Gastrocnemius medialis (tissue), 4 donors: ENCODE data around the gene DDX5. TPM values are rescaled to one million over a fixed set of nuclear protein-coding genes. Genes with fewer than 3 reads are reported as not detected.

Experiments
- ATAC-seq, 2 donors: fragments of 150-250 bp; one replicate each; pipeline ENCODE4 v1.9.1; 2016
- DNase-seq, 2 donors: peaks; one replicate each; pipeline ENCODE4 v3.0.0-alpha.2; 2019
- H3K27ac ChIP-seq, 4 donors: fragments of 200-600 bp; sonication (generic); 1 replicate in 1 of 4; 2 replicates in 3 of 4; pipeline ENCODE4 v1.5.1; 2016 to 2018; ENCODE audit warnings: mild to moderate bottlenecking in 2 of 4, moderate library complexity in 1 of 4
- H3K27me3 ChIP-seq, 3 donors: fragments of 200-600 bp; sonication (generic) in 2 of 3; 1 replicate in 1 of 3; 2 replicates in 2 of 3; pipeline versions ENCODE4 v1.5.1 to v1.6.0; 2016 to 2019; ENCODE audit warnings: mild to moderate bottlenecking in 1 of 3, moderate library complexity in 1 of 3
- H3K36me3 ChIP-seq, 2 donors: fragments of 200-600 bp; sonication (generic) in 1 of 2; one replicate each; pipeline ENCODE4 v1.5.1; 2017 to 2018
- H3K4me1 ChIP-seq, 2 donors: fragments of 200-600 bp; sonication (generic) in 1 of 2; one replicate each; pipeline ENCODE4 v1.5.1; 2016 to 2017; ENCODE audit warnings: mild to moderate bottlenecking in 2 of 2
- H3K4me3 ChIP-seq, 4 donors: fragments of 200-600 bp; sonication (generic) in 3 of 4; 1 replicate in 1 of 4; 2 replicates in 3 of 4; pipeline ENCODE4 v1.5.1; 2016 to 2019; ENCODE audit warnings: mild to moderate bottlenecking in 2 of 4
- H3K9me3 ChIP-seq, 3 donors: fragments of 200-600 bp; sonication (generic) in 2 of 3; 1 replicate in 1 of 3; 2 replicates in 2 of 3; pipeline ENCODE4 v1.5.1; 2016 to 2019
- CTCF ChIP-seq, 5 experiments: fragments of 450-650 bp in 3 of 5; fragments of 200-600 bp in 2 of 5; sonication (generic) in 2 of 5; IDR thresholded peaks in 4 of 5; conservative IDR thresholded peaks in 1 of 5; 1 replicate in 4 of 5; 2 replicates in 1 of 5; pipeline ENCODE4 v1.5.1; 2016 to 2019; ENCODE audit warnings: antibody characterized with exemption in 5 of 5, mild to moderate bottlenecking in 3 of 5, moderate library complexity in 3 of 5
- POLR2A ChIP-seq, 2 donors: fragments of 450-650 bp; IDR thresholded peaks; one replicate each; pipeline ENCODE4 v1.6.1; 2017; ENCODE audit warnings: antibody characterized with exemption in 2 of 2, mild to moderate bottlenecking in 2 of 2, moderate library complexity in 2 of 2
- in situ Hi-C, 4 donors: fragments of 200-750 bp; cut with MboI; loops; one replicate each; pipeline versions ENCODE4 v1.15.0 to v1.8.0; 2017; ENCODE audit warnings: low sequenced_read_pairs in 4 of 4
- intact Hi-C: fragments of 100-400 bp; cut with DNase I; formaldehyde crosslinking; loops from one replicate; pipeline ENCODE4 v1.15.1; 2023; ENCODE audit warnings: low total_unique reads
- total RNA-seq, 4 donors: library from RNA; depleted of rRNA; stranded (reverse); fragments of >200 nt; gene quantifications; one replicate each; pipeline versions ENCODE4 v1.1.0 to v1.2.3, GENCODE V29; 2016

Gene DDX5
- total RNA-seq, 4 donors from 2014 or later = 450 to 771 (median 541) TPM

- Histone ChIP-seq H3K4me1 (no peaks in the 10 kb centered on the region), H3K27ac (no peak overlapping the region), H3K36me3 (peaks cover 0 to 67% of the 10 kb centered on the region in 2 donors), H3K27me3 (no peaks in the 10 kb centered on the region), H3K4me3 (no peak overlapping the region), H3K9me3 (no peaks in the 10 kb centered on the region)
- no peak for ATAC-seq
- no peak for TF ChIP-seq CTCF (IDR thresholded peaks at IDR 0.05 in 4 of 5, conservative IDR thresholded peaks at IDR 0.05 in 1 of 5)
- no peak for TF ChIP-seq POLR2A (IDR thresholded peaks at IDR 0.05)
- no peak for DNase-seq
- in situ Hi-C loops = no loop called here
- intact Hi-C loops = no loop called here
These were observed 21.7 kb downstream of the DDX5 start for GRCh38 chr17:64484380-64484779.

GRCh38 chr17:64480951-64481350, 25.1 kb downstream of the DDX5 start:
- no peaks in the 10 kb centered on the region for H3K4me1 ChIP-seq
- no peak for ATAC-seq
- H3K4me3 ChIP-seq = no peak overlapping the region
- peaks cover 0 to 69% of the 10 kb centered on the region in 2 donors for H3K36me3 ChIP-seq
- in situ Hi-C loops = no loop called here
- intact Hi-C loops = no loop called here
- no peaks in the 10 kb centered on the region for H3K9me3 ChIP-seq
- DNase-seq = no peak
- TF ChIP-seq CTCF (IDR thresholded peaks at IDR 0.05 in 4 of 5, conservative IDR thresholded peaks at IDR 0.05 in 1 of 5) (no peak), POLR2A (IDR thresholded peaks at IDR 0.05) (no peak)
- H3K27me3 ChIP-seq = no peaks in the 10 kb centered on the region
- H3K27ac ChIP-seq = no peak overlapping the region

- no peaks in the 10 kb centered on the region for H3K4me1 ChIP-seq
- in situ Hi-C loops = no loop called here
- H3K4me3 ChIP-seq = no peak overlapping the region
- H3K27ac ChIP-seq = no peak overlapping the region
- ATAC-seq (no peak), DNase-seq (no peak)
- H3K36me3 ChIP-seq = peaks cover 0 to 42% of the 10 kb centered on the region in 2 donors
- no peaks in the 10 kb centered on the region for H3K27me3 ChIP-seq
- TF ChIP-seq POLR2A (IDR thresholded peaks at IDR 0.05) (no peak), CTCF (IDR thresholded peaks at IDR 0.05 in 4 of 5, conservative IDR thresholded peaks at IDR 0.05 in 1 of 5) (no peak)
- no peaks in the 10 kb centered on the region for H3K9me3 ChIP-seq
- intact Hi-C loops = no loop called here
These were observed 28.2 kb downstream of the DDX5 start for GRCh38 chr17:64477849-64478248.

GRCh38 chr17:64472564-64472963, 33.5 kb downstream of the DDX5 start:
- TF ChIP-seq CTCF (IDR thresholded peaks at IDR 0.05 in 4 of 5, conservative IDR thresholded peaks at IDR 0.05 in 1 of 5) (no peak), POLR2A (IDR thresholded peaks at IDR 0.05) (no peak)
- in situ Hi-C loops (no loop called here), intact Hi-C loops (no loop called here)

GRCh38 chr17:64471440-64471839, 34.6 kb downstream of the DDX5 start:
- ATAC-seq = no peak

More at GRCh38 chr17:64472564-64472963, 33.5 kb downstream of the DDX5 start:
- ATAC-seq (no peak), DNase-seq (no peak)
- no peaks in the 10 kb centered on the region for H3K4me1 ChIP-seq
- H3K4me3 ChIP-seq = no peak overlapping the region
- H3K27me3 ChIP-seq = no peaks in the 10 kb centered on the region
- H3K9me3 ChIP-seq = no peaks in the 10 kb centered on the region
- H3K27ac ChIP-seq = no peak overlapping the region
- H3K36me3 ChIP-seq = no peaks in the 10 kb centered on the region

More at GRCh38 chr17:64471440-64471839, 34.6 kb downstream of the DDX5 start:
- Histone ChIP-seq H3K27me3 (no peaks in the 10 kb centered on the region), H3K36me3 (no peaks in the 10 kb centered on the region), H3K4me1 (no peaks in the 10 kb centered on the region), H3K9me3 (no peaks in the 10 kb centered on the region), H3K4me3 (no peak overlapping the region), H3K27ac (no peak overlapping the region)
- TF ChIP-seq CTCF (IDR thresholded peaks at IDR 0.05 in 4 of 5, conservative IDR thresholded peaks at IDR 0.05 in 1 of 5) (no peak), POLR2A (IDR thresholded peaks at IDR 0.05) (no peak)
- intact Hi-C loops = no loop called here
- no peak for DNase-seq
- in situ Hi-C loops = no loop called here
